ENCODE data around the gene ADISSP. TPM values are rescaled to one million over a fixed set of nuclear protein-coding genes. Genes with fewer than 3 reads are reported as not detected.
A peak's percentile ranks its signal among the peaks of the same experiment; 100 is the strongest.

ADISSP gene
- total and polyA plus RNA-seq, 10 donors: 29.4 to 55.5 (median 36.0) TPM

DNA sequence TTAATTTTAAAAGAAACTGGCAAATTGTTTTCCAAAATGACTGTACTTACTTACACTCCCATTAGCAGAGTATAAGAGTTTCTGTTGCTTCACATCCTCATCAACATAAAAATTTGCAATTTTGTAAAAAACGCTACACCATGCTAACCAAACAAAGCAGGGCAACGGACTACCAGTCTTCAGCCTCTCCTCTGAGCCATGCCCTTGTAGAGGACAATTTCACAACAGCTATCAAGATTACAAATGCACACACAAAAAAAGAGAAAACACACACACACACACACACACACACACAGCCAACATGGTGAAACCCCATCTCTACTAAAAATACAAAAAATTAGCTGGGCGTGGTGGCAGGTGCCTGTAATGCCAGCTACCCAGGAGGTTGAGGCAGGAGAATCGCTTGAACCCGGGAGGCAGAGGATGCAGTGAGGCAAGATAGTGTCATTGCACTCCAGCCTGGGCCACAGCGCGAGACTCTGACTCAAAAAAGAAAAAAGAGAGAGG lies 4.1 kb upstream of the ADISSP start:
- no peaks in the 10 kb centered on the region for H3K36me3 ChIP-seq
- no peak overlapping the region for H3K4me3 ChIP-seq
- H3K9me3 ChIP-seq: no peaks in the 10 kb centered on the region
- no peak overlapping the region for H3K27ac ChIP-seq
- no peaks in the 10 kb centered on the region for H3K27me3 ChIP-seq (replicated peaks in 1 of 7)
- WGBS, 5 donors: 52 to 91% (median 67%) methylated on average over 7 of the region's 7 CpGs
- DNase-seq: peak; percentile 24
- TF ChIP-seq CTCF (IDR thresholded peaks at IDR 0.05 in 8 of 11, conservative IDR thresholded peaks at IDR 0.05 in 3 of 11) (no peak), POLR2A (IDR thresholded peaks at IDR 0.05) (no peak), POLR2AphosphoS5 (IDR thresholded peaks at IDR 0.05) (no peak)
- peaks cover 8 to 37% (median 20%) of the 10 kb centered on the region in 6 donors for H3K4me1 ChIP-seq
- intact Hi-C loops (cut with DNase I; ENCODE audit: low total_unique reads): no loop called here

- H3K9me3 ChIP-seq: no peaks in the 10 kb centered on the region
- H3K27me3 ChIP-seq (replicated peaks in 1 of 7): no peaks in the 10 kb centered on the region
- peak overlapping the region; percentile 63 to 98 (median 82) for H3K4me3 ChIP-seq
- peaks cover 12 to 64% (median 44%) of the 10 kb centered on the region in 6 donors for H3K4me1 ChIP-seq
- TF ChIP-seq CTCF (IDR thresholded peaks at IDR 0.05 in 8 of 11, conservative IDR thresholded peaks at IDR 0.05 in 3 of 11): peak; percentile 32 to 78 (median 64)
- peak in 2 of 3 donors; percentile 7 to 18 for TF ChIP-seq POLR2AphosphoS5 (IDR thresholded peaks at IDR 0.05)
- no peak for TF ChIP-seq POLR2A (IDR thresholded peaks at IDR 0.05)
- intact Hi-C loops (cut with DNase I; ENCODE audit: low total_unique reads): no loop called here
- H3K36me3 ChIP-seq: no peaks in the 10 kb centered on the region
- DNase-seq: peak; percentile 95
- WGBS, 5 donors: 1 to 2% (median 2%) methylated on average over 41 to 51 of the region's 51 CpGs
- peak overlapping the region; percentile 85 to 97 (median 91) for H3K27ac ChIP-seq
Observed at GRCh38 chr20:3768342-3769130, 983 bp upstream of the ADISSP start.

- H3K36me3 ChIP-seq: peaks cover 0 to 3% (median 0%) of the 10 kb centered on the region in 6 donors
- no peaks in the 10 kb centered on the region for H3K27me3 ChIP-seq (replicated peaks in 1 of 7)
- H3K4me3 ChIP-seq: peak overlapping the region; percentile 63 to 98 (median 82)
- no peaks in the 10 kb centered on the region for H3K9me3 ChIP-seq
- 1 to 3% (median 2%) methylated on average over 20 to 21 of the region's 21 CpGs for WGBS, 5 donors
- intact Hi-C loops (cut with DNase I; ENCODE audit: low total_unique reads): no loop called here
- H3K27ac ChIP-seq: peak overlapping the region in 5 of 8 donors; percentile 89 to 97 (median 92)
- TF ChIP-seq POLR2AphosphoS5 (IDR thresholded peaks at IDR 0.05) (no peak), CTCF (IDR thresholded peaks at IDR 0.05 in 8 of 11, conservative IDR thresholded peaks at IDR 0.05 in 3 of 11) (no peak), POLR2A (IDR thresholded peaks at IDR 0.05) (no peak)
- peaks cover 12 to 78% (median 45%) of the 10 kb centered on the region in 6 donors for H3K4me1 ChIP-seq
- DNase-seq: no peak
Observed at GRCh38 chr20:3767110-3767426, 485 bp downstream of the ADISSP start.

- peak; percentile 77 for DNase-seq
- intact Hi-C loops (cut with DNase I; ENCODE audit: low total_unique reads): no loop called here
- 24 to 43% (median 28%) methylated on average over 9 of the region's 9 CpGs for WGBS, 5 donors
Observed at GRCh38 chr20:3766422-3767109, 987 bp downstream of the ADISSP start.

More at GRCh38 chr20:3766422-3767109, 987 bp downstream of the ADISSP start:
- Histone ChIP-seq H3K27me3 (replicated peaks in 1 of 7) (no peaks in the 10 kb centered on the region), H3K4me3 (peak overlapping the region; percentile 63 to 98 (median 82)), H3K36me3 (peaks cover 0 to 8% (median 0%) of the 10 kb centered on the region in 6 donors), H3K4me1 (peaks cover 12 to 81% (median 45%) of the 10 kb centered on the region in 6 donors), H3K27ac (peak overlapping the region in 4 of 8 donors; percentile 89 to 97 (median 94)), H3K9me3 (no peaks in the 10 kb centered on the region)
- TF ChIP-seq CTCF (IDR thresholded peaks at IDR 0.05 in 8 of 11, conservative IDR thresholded peaks at IDR 0.05 in 3 of 11) (no peak), POLR2A (IDR thresholded peaks at IDR 0.05) (no peak), POLR2AphosphoS5 (IDR thresholded peaks at IDR 0.05) (no peak)
